Hepatocyte (in vitro differentiated cells): Measurements from ENCODE around the gene CACNA1B. TPM values are rescaled to one million over a fixed set of nuclear protein-coding genes. Genes with fewer than 3 reads are reported as not detected.
"Not testable (repeated sequence)": the region's sequence is repeated elsewhere in the genome, so short reads cannot be mapped to it uniquely, and the experiment has no call there.

Source experiments
- DNase-seq: peaks from one replicate; pipeline ENCODE4 v3.0.0-alpha.2; 2016; ENCODE audit warnings: low spot score
- H2AFZ ChIP-seq: fragments of 200-600 bp; sonication (generic); 2 replicates; pipeline ENCODE4 v1.6.0; 2016; ENCODE audit warnings: antibody characterized with exemption, mild to moderate bottlenecking
- H3K27ac ChIP-seq: fragments of 200-600 bp; sonication (generic); 2 replicates; pipeline ENCODE4 v1.5.1; 2016; ENCODE audit warnings: mild to moderate bottlenecking
- H3K27me3 ChIP-seq: fragments of 200-600 bp; sonication (generic); 2 replicates; pipeline ENCODE4 v1.6.1; 2016
- H3K36me3 ChIP-seq: fragments of 200-600 bp; sonication (generic); replicated peaks from 2 replicates; pipeline ENCODE4 v1.5.1; 2016; ENCODE audit warnings: low read depth; ENCODE audit not compliant: insufficient read depth
- H3K4me1 ChIP-seq: fragments of 200-600 bp; sonication (generic); 2 replicates; pipeline ENCODE4 v1.5.1; 2016; ENCODE audit warnings: mild to moderate bottlenecking, moderate library complexity; ENCODE audit not compliant: insufficient read depth
- H3K4me2 ChIP-seq: fragments of 200-600 bp; sonication (generic); 2 replicates; pipeline ENCODE4 v1.6.0; 2016
- H3K4me3 ChIP-seq: fragments of 200-600 bp; sonication (generic); 2 replicates; pipeline ENCODE4 v1.5.1; 2016; ENCODE audit warnings: mild to moderate bottlenecking
- H3K79me2 ChIP-seq: fragments of 200-600 bp; sonication (generic); 2 replicates; pipeline ENCODE4 v1.6.0; 2017; ENCODE audit warnings: mild to moderate bottlenecking
- H3K9me2 ChIP-seq: fragments of 200-600 bp; sonication (generic); replicated peaks from 2 replicates; pipeline ENCODE4 v1.6.0; 2017; ENCODE audit warnings: mild to moderate bottlenecking; ENCODE audit not compliant: insufficient read depth
- H3K9me3 ChIP-seq: fragments of 200-600 bp; sonication (generic); 2 replicates; pipeline ENCODE4 v1.5.1; 2016; ENCODE audit warnings: low read depth, mild to moderate bottlenecking
- H4K20me1 ChIP-seq: fragments of 200-600 bp; sonication (generic); 2 replicates; pipeline ENCODE4 v1.6.0; 2016; ENCODE audit warnings: mild to moderate bottlenecking; ENCODE audit not compliant: insufficient read depth, poor library complexity, severe bottlenecking
- CTCF ChIP-seq: fragments of 200-600 bp; sonication (generic); IDR thresholded peaks from 2 replicates; pipeline ENCODE4 v1.5.1; 2016; ENCODE audit warnings: antibody characterized with exemption, mild to moderate bottlenecking; ENCODE audit not compliant: poor library complexity
- EZH2 ChIP-seq: fragments of 200-600 bp; sonication (generic); IDR thresholded peaks from 2 replicates; pipeline ENCODE4 v1.6.1; 2016; ENCODE audit warnings: antibody characterized with exemption, mild to moderate bottlenecking, borderline replicate concordance
- EZH2phosphoT487 ChIP-seq: fragments of 200-600 bp; sonication (generic); IDR thresholded peaks from one replicate; pipeline ENCODE4 v1.6.1; 2018; ENCODE audit warnings: antibody characterized with exemption, mild to moderate bottlenecking, low read depth, moderate library complexity; ENCODE audit not compliant: unreplicated experiment, severe bottlenecking
- WGBS: methylation state at CpG from one replicate; pipeline ENCODE4 v1.1.6; 2016; ENCODE audit warnings: low lambda C conversion rate; ENCODE audit errors: missing lambda C conversion rate; 5-methylcytosine and 5-hydroxymethylcytosine counted together
- polyA plus RNA-seq: library from polyadenylated mRNA; unstranded; fragments of >200 nt; fragmentation: Nextera tagmentation; extraction: Ambion mirVana; gene quantifications from 2 replicates; pipeline ENCODE4 v1.2.1, GENCODE V29; 2016
- total RNA-seq: library from RNA; depleted of rRNA; stranded (reverse); fragments of >200 nt; gene quantifications from 2 replicates; pipeline ENCODE4 v1.2.3, GENCODE V29; 2014

The CACNA1B gene
- total and polyA plus RNA-seq, 2 experiments from 2014 or later: 0.30 to 0.39 TPM

- DNase-seq: no peak
- H3K4me3 ChIP-seq: no peak overlapping the region
- no peaks in the 10 kb centered on the region for H4K20me1 ChIP-seq
- no peaks in the 10 kb centered on the region for H3K36me3 ChIP-seq
- H3K9me2 ChIP-seq: no peaks in the 10 kb centered on the region
- no peaks in the 10 kb centered on the region for H3K4me1 ChIP-seq
- H3K79me2 ChIP-seq: no peaks in the 10 kb centered on the region
- H3K4me2 ChIP-seq: no peak overlapping the region
- no peaks in the 10 kb centered on the region for H3K9me3 ChIP-seq
- H2AFZ ChIP-seq: no peak overlapping the region
- WGBS: 83% methylated on average over 13 of the region's 13 CpGs
- TF ChIP-seq EZH2: no peak
- no peak for TF ChIP-seq EZH2phosphoT487
- TF ChIP-seq CTCF: no peak
- H3K27ac ChIP-seq: no peak overlapping the region
- H3K27me3 ChIP-seq: no peaks in the 10 kb centered on the region
Observed at GRCh38 chr9:138122676-138123075, 245.1 kb downstream of the CACNA1B start.

GRCh38 chr9:138123086-138123485, 245.5 kb downstream of the CACNA1B start:
- TF ChIP-seq EZH2phosphoT487 (no peak), EZH2 (no peak), CTCF (no peak)
- H3K4me1 ChIP-seq: no peaks in the 10 kb centered on the region
- no peaks in the 10 kb centered on the region for H3K36me3 ChIP-seq
- H4K20me1 ChIP-seq: no peaks in the 10 kb centered on the region
- no peaks in the 10 kb centered on the region for H3K27me3 ChIP-seq
- WGBS: 89% methylated on average over 7 of the region's 7 CpGs
- no peak for DNase-seq
- no peaks in the 10 kb centered on the region for H3K9me2 ChIP-seq
- H2AFZ ChIP-seq: no peak overlapping the region
- H3K9me3 ChIP-seq: no peaks in the 10 kb centered on the region
- no peak overlapping the region for H3K27ac ChIP-seq
- no peak overlapping the region for H3K4me2 ChIP-seq
- no peaks in the 10 kb centered on the region for H3K79me2 ChIP-seq
- no peak overlapping the region for H3K4me3 ChIP-seq

GRCh38 chr9:138126090-138126857, 248.7 kb downstream of the CACNA1B start:
- H3K27me3 ChIP-seq, H3K4me3 ChIP-seq, H3K27ac ChIP-seq, H2AFZ ChIP-seq, H3K9me3 ChIP-seq, H4K20me1 ChIP-seq, H3K79me2 ChIP-seq, H3K36me3 ChIP-seq, DNase-seq, H3K9me2 ChIP-seq, H3K4me2 ChIP-seq, H3K4me1 ChIP-seq: not testable (repeated sequence)
- 96% methylated on average over 11 of the region's 42 CpGs for WGBS

GRCh38 chr9:138126858-138127584, 249.4 kb downstream of the CACNA1B start:
- H3K4me2 ChIP-seq, H3K9me3 ChIP-seq, H3K27ac ChIP-seq, H3K9me2 ChIP-seq, H3K4me3 ChIP-seq, DNase-seq, H4K20me1 ChIP-seq, H3K4me1 ChIP-seq, H3K79me2 ChIP-seq, H2AFZ ChIP-seq, H3K36me3 ChIP-seq, H3K27me3 ChIP-seq: not testable (repeated sequence)
- WGBS: 100% methylated on average over 3 of the region's 43 CpGs

- H3K4me2 ChIP-seq, H3K9me3 ChIP-seq, H3K27me3 ChIP-seq, H3K4me1 ChIP-seq, H4K20me1 ChIP-seq, H3K79me2 ChIP-seq, H2AFZ ChIP-seq, H3K4me3 ChIP-seq, H3K36me3 ChIP-seq, H3K27ac ChIP-seq, H3K9me2 ChIP-seq, DNase-seq: not testable (repeated sequence)
- 92% methylated on average over 4 of the region's 12 CpGs for WGBS
Observed at GRCh38 chr9:138128027-138128426, 250.4 kb downstream of the CACNA1B start.

GRCh38 chr9:138129318-138129717, 251.7 kb downstream of the CACNA1B start:
- 92% methylated on average over 4 of the region's 4 CpGs for WGBS

More at GRCh38 chr9:138129318-138129717, 251.7 kb downstream of the CACNA1B start:
- not testable (repeated sequence) for H3K27ac ChIP-seq, H3K9me2 ChIP-seq, H3K36me3 ChIP-seq, H4K20me1 ChIP-seq, H3K4me3 ChIP-seq, H2AFZ ChIP-seq, DNase-seq, H3K4me1 ChIP-seq, H3K9me3 ChIP-seq, H3K27me3 ChIP-seq, H3K79me2 ChIP-seq, H3K4me2 ChIP-seq
